ENCODE data around the gene SOX4.

GRCh38 chr6:21556511-21556910 lies 37.0 kb upstream of the SOX4 start:
- TF ChIP-seq CTCF (conservative IDR thresholded peaks at IDR 0.05 in 1 of 2, IDR thresholded peaks at IDR 0.05 in 1 of 2; ENCODE audit: low read depth in 1 of 2, low read length in 2 of 2), result no peak
- TF ChIP-seq EZH2 (IDR thresholded peaks at IDR 0.05; ENCODE audit: low read length, missing control alignments), result no peak

All from fibroblast of lung (primary cell).